ENCODE measurements around the gene MAML3.
A peak's percentile ranks its signal among the peaks of the same experiment; 100 is the strongest.

MAML3 gene

GRCh38 chr4:139907001-139907809 is 246.8 kb downstream of the MAML3 start:
- CTCF ChIA-PET = no interaction called here
- POLR2A ChIA-PET = no interaction called here
- TF ChIP-seq CTCF (IDR thresholded peaks at IDR 0.05; ENCODE audit: insufficient read depth, low read length, missing control alignments) = no peak

GRCh38 chr4:139905489-139905888 is 248.5 kb downstream of the MAML3 start:
- POLR2A ChIA-PET = no interaction called here
- TF ChIP-seq CTCF (IDR thresholded peaks at IDR 0.05; ENCODE audit: insufficient read depth, low read length, missing control alignments) = no peak
- CTCF ChIA-PET = no interaction called here
- DNase-seq (ENCODE audit: low read depth, low spot score) = no peak
- H3K4me3 ChIP-seq (ENCODE audit: low read depth, low read length) = no peak overlapping the region

More at GRCh38 chr4:139907001-139907809, 246.8 kb downstream of the MAML3 start:
- no peak overlapping the region for H3K4me3 ChIP-seq (ENCODE audit: low read depth, low read length)
- DNase-seq (ENCODE audit: low read depth, low spot score) = no peak

- no peak for DNase-seq (ENCODE audit: low read depth, low spot score)
- CTCF ChIA-PET = no interaction called here
- POLR2A ChIA-PET = no interaction called here
- H3K4me3 ChIP-seq (ENCODE audit: low read depth, low read length) = no peak overlapping the region
- TF ChIP-seq CTCF (IDR thresholded peaks at IDR 0.05; ENCODE audit: insufficient read depth, low read length, missing control alignments) = no peak
These were observed 249.6 kb downstream of the MAML3 start for GRCh38 chr4:139904406-139904805.

GRCh38 chr4:139903845-139904244 is 250.1 kb downstream of the MAML3 start:
- POLR2A ChIA-PET = no interaction called here

GRCh38 chr4:139902321-139903320 is 251.4 kb downstream of the MAML3 start:
- POLR2A ChIA-PET = no interaction called here
- CTCF ChIA-PET = no interaction called here
- no peak for TF ChIP-seq CTCF (IDR thresholded peaks at IDR 0.05; ENCODE audit: insufficient read depth, low read length, missing control alignments)
- no peak for DNase-seq (ENCODE audit: low read depth, low spot score)
- peak overlapping the region; percentile 12 for H3K4me3 ChIP-seq (ENCODE audit: low read depth, low read length)

More at GRCh38 chr4:139903845-139904244, 250.1 kb downstream of the MAML3 start:
- CTCF ChIA-PET = no interaction called here
- no peak for DNase-seq (ENCODE audit: low read depth, low spot score)
- no peak for TF ChIP-seq CTCF (IDR thresholded peaks at IDR 0.05; ENCODE audit: insufficient read depth, low read length, missing control alignments)
- no peak overlapping the region for H3K4me3 ChIP-seq (ENCODE audit: low read depth, low read length)

All from AG04449 (cell line).